Measurements from ENCODE around the gene PTPN18.

DNA sequence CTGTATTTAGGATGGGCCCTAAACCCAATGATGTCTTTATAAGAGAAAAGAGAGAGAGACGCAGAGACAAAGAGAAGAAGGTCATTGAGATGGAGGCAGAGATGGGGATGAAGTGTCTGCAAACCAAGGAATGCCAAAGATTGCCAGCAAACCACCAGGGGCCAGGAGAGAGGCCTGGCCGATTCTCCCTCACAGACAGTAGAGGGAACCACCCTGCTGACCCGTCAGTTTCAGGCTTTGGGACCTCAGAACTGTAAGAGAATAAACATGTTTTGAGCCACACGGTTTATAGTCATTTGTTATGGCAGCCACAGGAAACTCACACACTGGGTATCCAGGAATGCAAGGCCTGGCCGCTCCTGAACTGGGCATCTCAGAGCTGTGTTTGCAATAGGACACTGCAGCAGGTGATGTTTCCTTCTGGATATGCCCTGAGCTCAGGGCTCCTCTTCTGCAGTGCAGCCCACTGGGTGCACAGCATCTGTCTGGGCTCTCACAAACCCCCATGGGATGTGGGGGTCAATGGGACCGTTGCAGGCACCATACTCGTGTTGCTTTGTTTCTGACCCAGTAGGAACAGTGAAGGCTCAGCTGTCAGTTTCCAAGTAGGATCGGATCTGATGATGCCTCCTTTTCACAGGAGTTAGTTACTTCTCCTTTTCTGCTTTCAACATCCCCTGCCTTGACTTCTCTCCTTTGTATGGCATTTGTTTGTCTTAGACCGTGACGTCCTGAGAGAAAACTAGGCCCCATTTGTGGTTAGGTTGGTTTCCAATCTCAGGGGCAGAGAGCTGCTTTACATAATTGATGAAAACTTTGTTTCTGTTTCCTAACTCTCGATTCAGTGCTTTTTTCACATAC is 20.8 kb downstream of the PTPN18 start:
- TF ChIP-seq TARDBP (IDR thresholded peaks at IDR 0.05) (no peak), ARNT (IDR thresholded peaks at IDR 0.05) (no peak), ELF4 (IDR thresholded peaks at IDR 0.05) (no peak), SUZ12 (IDR thresholded peaks at IDR 0.05) (no peak), FOXM1 (IDR thresholded peaks at IDR 0.05; ENCODE audit: borderline replicate concordance) (no peak), FOXA1 (IDR thresholded peaks at IDR 0.05) (no peak), ZNF384 (IDR thresholded peaks at IDR 0.05) (no peak), FOXK2 (IDR thresholded peaks at IDR 0.05) (no peak), SP1 (IDR thresholded peaks at IDR 0.05) (no peak), CTBP1 (IDR thresholded peaks at IDR 0.05; ENCODE audit: borderline replicate concordance) (no peak), BHLHE40 (IDR thresholded peaks at IDR 0.05; ENCODE audit: borderline replicate concordance) (no peak)

Data from HEK293T (cell line).